ENCODE data around the gene KCNG1. TPM values are rescaled to one million over a fixed set of nuclear protein-coding genes. Genes with fewer than 3 reads are reported as not detected.

The KCNG1 gene
- total RNA-seq, 4 donors from 2014 or later, result 0.39 to 7.0 (median 0.91) TPM

DNA sequence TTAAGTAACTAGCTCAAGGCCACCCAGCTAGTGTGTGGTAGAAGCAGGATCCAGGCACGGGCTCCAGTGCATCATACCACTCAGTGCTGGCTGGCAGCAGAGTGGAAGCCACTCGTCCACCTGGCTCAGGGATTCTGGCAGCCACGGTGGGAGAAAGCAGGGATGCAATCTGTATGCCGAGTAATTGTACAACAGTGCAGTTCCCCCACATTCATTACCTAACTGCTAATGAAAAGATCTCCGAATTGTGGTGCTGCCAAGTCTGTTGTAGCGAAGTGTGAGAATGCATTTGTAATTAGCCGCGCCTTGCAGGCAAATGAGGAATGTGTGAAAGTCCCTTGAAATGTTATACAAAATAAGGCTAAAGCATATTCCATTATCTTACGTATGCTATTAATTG is 29.0 kb downstream of the KCNG1 start:
- H3K27me3 ChIP-seq, result peaks cover 0 to 9% of the 10 kb centered on the region in 2 donors
- no peak overlapping the region for H3K27ac ChIP-seq
- no peak overlapping the region for H3K4me3 ChIP-seq
- 86 to 89% methylated on average over 9 of the region's 9 CpGs for WGBS, 2 donors
- no peaks in the 10 kb centered on the region for H3K4me1 ChIP-seq
- no peaks in the 10 kb centered on the region for H3K9me3 ChIP-seq
- TF ChIP-seq POLR2A (IDR thresholded peaks at IDR 0.05), result no peak
- TF ChIP-seq, protein P1, sequence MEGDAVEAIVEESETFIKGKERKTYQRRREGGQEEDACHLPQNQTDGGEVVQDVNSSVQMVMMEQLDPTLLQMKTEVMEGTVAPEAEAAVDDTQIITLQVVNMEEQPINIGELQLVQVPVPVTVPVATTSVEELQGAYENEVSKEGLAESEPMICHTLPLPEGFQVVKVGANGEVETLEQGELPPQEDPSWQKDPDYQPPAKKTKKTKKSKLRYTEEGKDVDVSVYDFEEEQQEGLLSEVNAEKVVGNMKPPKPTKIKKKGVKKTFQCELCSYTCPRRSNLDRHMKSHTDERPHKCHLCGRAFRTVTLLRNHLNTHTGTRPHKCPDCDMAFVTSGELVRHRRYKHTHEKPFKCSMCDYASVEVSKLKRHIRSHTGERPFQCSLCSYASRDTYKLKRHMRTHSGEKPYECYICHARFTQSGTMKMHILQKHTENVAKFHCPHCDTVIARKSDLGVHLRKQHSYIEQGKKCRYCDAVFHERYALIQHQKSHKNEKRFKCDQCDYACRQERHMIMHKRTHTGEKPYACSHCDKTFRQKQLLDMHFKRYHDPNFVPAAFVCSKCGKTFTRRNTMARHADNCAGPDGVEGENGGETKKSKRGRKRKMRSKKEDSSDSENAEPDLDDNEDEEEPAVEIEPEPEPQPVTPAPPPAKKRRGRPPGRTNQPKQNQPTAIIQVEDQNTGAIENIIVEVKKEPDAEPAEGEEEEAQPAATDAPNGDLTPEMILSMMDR (IDR thresholded peaks at IDR 0.05), result no peak
- H3K36me3 ChIP-seq, result no peaks in the 10 kb centered on the region
- no peak for DNase-seq (ENCODE audit: low spot score in 2 of 2)

DNA sequence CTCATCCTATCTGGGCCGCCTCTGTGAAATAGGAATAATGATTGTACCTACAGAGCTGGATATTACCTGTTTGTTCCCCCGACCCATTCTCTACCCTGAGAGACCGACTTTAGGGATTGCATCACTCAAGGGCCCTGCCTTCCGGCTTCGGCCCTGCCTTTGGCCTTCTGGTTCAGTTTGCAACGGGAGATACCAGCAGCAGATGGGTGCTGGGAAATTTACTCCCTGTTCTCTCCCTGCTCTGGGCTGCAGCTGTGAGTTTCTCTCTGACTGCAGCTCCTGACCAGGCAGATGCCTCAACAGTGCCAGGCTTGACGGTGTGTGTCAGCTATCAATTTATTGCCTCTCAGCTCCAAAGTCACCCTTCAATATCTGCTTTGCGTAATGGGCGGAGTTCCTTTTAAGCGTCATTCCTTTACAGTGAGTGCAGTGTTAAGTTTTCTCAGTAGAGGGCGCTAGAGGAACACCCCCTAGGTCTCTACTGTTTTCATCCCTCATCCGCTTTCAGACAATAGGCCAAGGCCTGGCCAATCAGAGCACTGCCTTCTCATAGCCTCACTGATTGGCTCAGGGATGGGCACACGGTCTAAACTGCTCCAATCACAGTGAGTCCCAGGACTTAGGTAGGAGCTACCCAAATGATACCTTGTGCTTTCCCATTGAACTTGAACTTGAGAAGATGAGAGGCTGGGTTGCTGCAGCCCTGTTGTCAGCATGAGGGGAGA is 30.0 kb downstream of the KCNG1 start:
- 37 to 49% methylated on average over 13 of the region's 13 CpGs for WGBS, 2 donors

DNA sequence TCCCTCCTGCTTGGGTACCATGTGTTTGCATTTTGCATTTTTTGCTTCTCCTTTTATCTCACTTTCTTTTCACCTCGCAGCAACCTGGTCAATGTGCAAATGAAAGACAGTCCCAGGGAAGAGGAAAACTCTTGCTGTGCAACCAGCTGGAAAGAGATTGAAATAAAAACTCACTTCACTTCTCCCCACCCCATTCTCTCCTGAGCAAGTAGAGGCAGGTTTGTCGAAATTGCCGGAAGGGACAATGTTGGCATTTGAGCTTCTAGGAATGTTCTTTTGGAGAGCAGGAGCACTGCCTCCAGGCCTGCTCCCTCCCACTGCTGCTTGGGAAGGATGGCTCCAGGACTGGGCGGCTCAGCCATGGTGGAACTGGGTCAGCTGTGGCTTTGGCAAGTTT is 30.6 kb downstream of the KCNG1 start:
- Histone ChIP-seq H3K36me3 (no peaks in the 10 kb centered on the region), H3K27me3 (peaks cover 0 to 7% of the 10 kb centered on the region in 2 donors), H3K9me3 (no peaks in the 10 kb centered on the region), H3K4me1 (no peaks in the 10 kb centered on the region), H3K4me3 (no peak overlapping the region), H3K27ac (no peak overlapping the region)
- TF ChIP-seq, protein P1 (IDR thresholded peaks at IDR 0.05), result no peak
- TF ChIP-seq POLR2A (IDR thresholded peaks at IDR 0.05) (no peak), EP300 (IDR thresholded peaks at IDR 0.05) (no peak)
- WGBS, 2 donors, result 51 to 55% methylated on average over 4 of the region's 4 CpGs
- no peak for DNase-seq (ENCODE audit: low spot score in 2 of 2)

More for the DNA sequence above, 30.0 kb downstream of the KCNG1 start:
- no peaks in the 10 kb centered on the region for H3K36me3 ChIP-seq
- H3K4me1 ChIP-seq, result no peaks in the 10 kb centered on the region
- H3K4me3 ChIP-seq, result no peak overlapping the region
- H3K27ac ChIP-seq, result no peak overlapping the region
- peaks cover 0 to 7% of the 10 kb centered on the region in 2 donors for H3K27me3 ChIP-seq
- TF ChIP-seq, protein P1 (IDR thresholded peaks at IDR 0.05), result peak in 4 of 5 experiments; percentile 14 to 53 (median 23)
- TF ChIP-seq POLR2A (IDR thresholded peaks at IDR 0.05) (no peak), EP300 (IDR thresholded peaks at IDR 0.05) (no peak)
- no peaks in the 10 kb centered on the region for H3K9me3 ChIP-seq
- DNase-seq (ENCODE audit: low spot score in 2 of 2), result no peak

DNA sequence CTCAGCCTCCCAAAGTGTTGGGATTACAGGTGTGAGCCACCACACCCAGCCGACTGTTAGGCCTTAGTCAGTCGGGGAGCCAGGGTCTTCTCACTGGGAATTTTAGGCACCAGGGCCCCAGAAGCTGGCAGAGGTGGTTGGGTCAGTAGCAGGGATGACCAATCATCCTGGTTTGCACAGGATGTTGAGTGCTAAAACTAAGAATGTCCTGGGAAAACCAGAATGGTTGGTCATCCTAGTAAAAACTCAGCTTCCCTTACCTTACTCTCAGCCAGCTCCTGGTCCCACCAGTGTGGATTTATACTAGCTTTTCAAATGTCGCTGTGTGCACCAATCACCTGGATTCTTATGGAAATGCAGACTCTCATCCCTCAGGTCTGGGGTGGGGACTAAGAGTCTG is 31.8 kb downstream of the KCNG1 start:
- no peak for DNase-seq (ENCODE audit: low spot score in 2 of 2)
- H3K27ac ChIP-seq, result no peak overlapping the region
- no peaks in the 10 kb centered on the region for H3K9me3 ChIP-seq
- H3K4me3 ChIP-seq, result no peak overlapping the region
- WGBS, 2 donors, result 78 to 81% methylated on average over 2 to 3 of the region's 3 CpGs
- no peaks in the 10 kb centered on the region for H3K36me3 ChIP-seq
- H3K27me3 ChIP-seq, result peaks cover 0 to 12% of the 10 kb centered on the region in 2 donors
- TF ChIP-seq EP300 (IDR thresholded peaks at IDR 0.05) (no peak), POLR2A (IDR thresholded peaks at IDR 0.05) (no peak)
- TF ChIP-seq, protein P1 (IDR thresholded peaks at IDR 0.05), result no peak
- H3K4me1 ChIP-seq, result no peaks in the 10 kb centered on the region

DNA sequence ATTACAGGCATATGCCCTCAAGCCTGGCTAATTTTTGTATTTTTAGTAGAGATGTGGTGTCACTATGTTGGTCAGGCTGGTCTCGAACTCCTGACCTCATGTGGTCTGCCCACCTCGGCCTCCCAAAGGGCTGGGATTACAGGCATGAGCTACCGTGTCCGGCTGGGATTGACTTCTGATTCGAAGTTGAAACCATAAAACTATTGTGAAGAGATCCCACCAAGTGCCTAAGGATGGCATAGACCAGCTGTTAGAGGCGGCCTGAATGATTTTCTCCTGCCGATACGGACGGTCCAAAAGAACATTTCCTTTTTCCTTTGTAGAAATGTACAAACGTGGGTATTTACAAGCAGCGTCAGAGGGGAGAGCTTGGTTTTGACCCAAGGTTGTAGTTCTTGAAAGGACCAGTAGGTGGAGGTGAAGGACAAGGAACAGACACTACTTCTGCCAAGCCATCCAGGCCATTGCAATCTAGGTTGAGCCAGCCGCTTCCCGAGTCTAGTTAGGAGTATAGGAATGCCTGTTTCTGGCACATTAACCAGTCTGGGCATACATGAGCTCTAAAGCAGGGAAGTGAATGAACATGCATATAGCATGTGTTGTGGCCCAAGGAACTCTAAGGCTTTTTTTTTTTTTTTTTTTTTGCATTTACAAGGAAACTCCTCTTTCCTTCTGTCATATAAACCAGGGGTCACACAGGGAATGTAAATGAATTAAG is 35.3 kb downstream of the KCNG1 start:
- TF ChIP-seq EP300 (IDR thresholded peaks at IDR 0.05), result no peak
- TF ChIP-seq, protein P1 (IDR thresholded peaks at IDR 0.05), result peak; percentile 83 to 92 (median 90)
- no peak overlapping the region for H3K27ac ChIP-seq
- H3K27me3 ChIP-seq, result peaks cover 0 to 27% of the 10 kb centered on the region in 2 donors
- H3K36me3 ChIP-seq, result no peaks in the 10 kb centered on the region
- peak; percentile 28 to 92 for DNase-seq (ENCODE audit: low spot score in 2 of 2)
- H3K4me1 ChIP-seq, result no peaks in the 10 kb centered on the region
- 14 to 16% methylated on average over 13 of the region's 13 CpGs for WGBS, 2 donors
- no peaks in the 10 kb centered on the region for H3K9me3 ChIP-seq
- no peak overlapping the region for H3K4me3 ChIP-seq

All from tibial nerve (tissue), 4 donors.